ENCODE data around the gene PODXL2.

Gene PODXL2

DNA sequence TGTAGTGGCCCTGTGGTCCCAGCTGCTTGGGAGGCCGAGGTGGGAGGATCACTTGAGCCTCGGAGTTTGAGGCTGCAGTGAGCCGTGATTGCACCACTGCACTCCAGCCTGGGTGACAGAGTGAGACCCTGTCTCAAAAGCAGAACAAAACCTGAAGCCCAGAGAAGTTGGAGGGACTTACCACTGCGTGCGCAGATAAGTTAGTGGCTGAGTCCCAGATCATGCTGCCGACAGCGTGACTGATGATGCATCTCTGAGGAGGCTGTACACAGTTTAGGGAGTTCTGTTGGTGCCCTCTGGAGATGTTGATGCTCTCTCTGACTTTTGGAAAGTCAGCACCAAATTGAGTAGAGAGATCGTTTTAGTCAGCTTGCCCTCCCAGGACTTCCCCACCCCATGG lies 27.9 kb downstream of the PODXL2 start:
- DNase-seq, result no peak

- DNase-seq, result no peak
Measured at GRCh38 chr3:127658234-127658633, 29.2 kb downstream of the PODXL2 start.

DNA sequence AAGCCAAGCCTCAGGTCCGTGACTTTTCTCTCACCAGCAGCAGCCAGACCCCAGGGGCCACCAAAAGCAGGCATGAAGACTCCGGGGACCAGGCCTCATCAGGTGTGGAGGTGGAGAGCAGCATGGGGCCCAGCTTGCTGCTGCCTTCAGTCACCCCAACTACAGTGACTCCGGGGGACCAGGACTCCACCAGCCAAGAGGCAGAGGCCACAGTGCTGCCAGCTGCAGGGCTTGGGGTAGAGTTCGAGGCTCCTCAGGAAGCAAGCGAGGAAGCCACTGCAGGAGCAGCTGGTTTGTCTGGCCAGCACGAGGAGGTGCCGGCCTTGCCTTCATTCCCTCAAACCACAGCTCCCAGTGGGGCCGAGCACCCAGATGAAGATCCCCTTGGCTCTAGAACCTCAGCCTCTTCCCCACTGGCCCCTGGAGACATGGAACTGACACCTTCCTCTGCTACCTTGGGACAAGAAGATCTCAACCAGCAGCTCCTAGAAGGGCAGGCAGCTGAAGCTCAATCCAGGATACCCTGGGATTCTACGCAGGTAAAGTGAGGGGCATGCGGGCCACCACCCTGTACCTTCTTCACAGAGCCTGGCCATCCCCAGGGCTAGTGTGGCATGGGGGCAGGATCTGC lies 31.8 kb downstream of the PODXL2 start:
- DNase-seq, result no peak

- no peak for DNase-seq
Measured at GRCh38 chr3:127661600-127661999, 32.6 kb downstream of the PODXL2 start.

GRCh38 chr3:127662001-127662469 lies 33.0 kb downstream of the PODXL2 start:
- no peak for DNase-seq

DNA sequence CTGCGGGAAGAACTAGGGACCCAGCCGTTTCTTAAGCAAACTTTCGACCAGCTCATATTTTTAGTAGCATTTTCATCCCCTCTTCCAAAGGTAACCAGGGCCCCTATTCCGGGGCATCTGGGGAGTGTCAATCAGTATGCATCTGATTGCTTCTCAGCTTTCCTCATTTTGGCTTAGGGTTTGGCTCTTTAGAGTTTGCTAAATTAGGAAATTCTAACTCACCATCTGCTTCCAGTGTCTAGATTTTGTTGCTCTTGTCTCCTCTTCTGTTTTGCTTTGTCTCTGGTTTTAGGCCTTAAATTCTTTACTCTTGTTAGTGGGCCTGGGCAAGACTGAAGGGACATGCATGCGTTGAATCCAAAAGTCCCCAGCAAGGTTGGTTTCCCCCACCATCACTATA lies 34.2 kb downstream of the PODXL2 start:
- DNase-seq, result no peak

DNA sequence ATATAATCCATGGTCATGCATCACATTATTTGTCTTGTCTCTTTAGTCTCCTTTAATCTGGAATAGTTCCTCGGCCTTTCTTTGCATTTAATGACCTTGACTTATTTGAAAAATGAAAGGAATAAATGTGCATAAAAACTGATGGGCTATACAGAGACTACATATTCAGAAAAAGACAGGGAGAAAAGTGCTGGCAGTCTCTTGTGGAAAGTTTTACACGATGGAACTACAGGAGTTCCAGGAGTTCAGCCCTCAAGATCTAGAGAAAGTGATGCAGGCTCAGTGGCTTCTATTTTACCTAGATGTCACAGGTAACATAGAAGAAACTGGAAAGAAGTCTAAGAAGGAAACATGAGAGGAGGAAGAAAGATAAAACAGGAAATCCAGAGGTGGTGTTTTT lies 36.2 kb downstream of the PODXL2 start:
- no peak for DNase-seq

- no peak for DNase-seq
Measured at GRCh38 chr3:127665586-127665985, 36.6 kb downstream of the PODXL2 start.

- no peak for DNase-seq
Measured at GRCh38 chr3:127666676-127667075, 37.7 kb downstream of the PODXL2 start.

DNA sequence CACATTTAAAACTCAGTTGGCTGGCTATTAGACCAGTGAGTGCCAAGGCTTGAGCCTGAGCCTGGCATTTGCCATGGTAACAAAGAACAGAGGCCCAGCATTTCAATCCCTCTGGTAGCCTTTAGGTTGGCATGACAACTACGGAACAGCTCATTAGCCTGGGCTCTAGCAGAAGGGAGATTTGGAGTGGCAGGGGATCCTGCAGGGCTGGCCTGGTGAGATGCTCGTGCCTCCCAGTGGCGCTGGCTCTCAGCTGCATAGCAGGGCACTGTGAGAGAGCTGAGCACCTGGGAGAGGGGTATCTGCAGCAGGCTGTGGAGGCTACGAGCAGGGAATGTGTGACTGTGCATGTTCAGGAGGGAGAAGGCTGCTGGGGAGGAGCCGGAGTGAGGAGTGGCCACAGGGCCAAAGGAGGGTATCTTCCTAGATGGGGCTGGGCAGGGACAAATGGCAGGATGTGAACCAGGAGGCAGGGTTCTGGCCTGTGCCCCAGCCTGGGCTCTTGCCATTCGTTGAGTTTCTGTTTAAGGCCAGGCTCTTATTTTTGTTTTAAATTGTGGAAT lies 38.2 kb downstream of the PODXL2 start:
- no peak for DNase-seq

GRCh38 chr3:127668906-127669305 lies 39.9 kb downstream of the PODXL2 start:
- DNase-seq, result no peak

GRCh38 chr3:127669541-127670228 lies 40.7 kb downstream of the PODXL2 start:
- DNase-seq, result no peak

- no peak for DNase-seq
Measured at GRCh38 chr3:127670229-127670559, 41.2 kb downstream of the PODXL2 start.

- no peak for DNase-seq
Measured at GRCh38 chr3:127670761-127671522, 42.0 kb downstream of the PODXL2 start.

DNA sequence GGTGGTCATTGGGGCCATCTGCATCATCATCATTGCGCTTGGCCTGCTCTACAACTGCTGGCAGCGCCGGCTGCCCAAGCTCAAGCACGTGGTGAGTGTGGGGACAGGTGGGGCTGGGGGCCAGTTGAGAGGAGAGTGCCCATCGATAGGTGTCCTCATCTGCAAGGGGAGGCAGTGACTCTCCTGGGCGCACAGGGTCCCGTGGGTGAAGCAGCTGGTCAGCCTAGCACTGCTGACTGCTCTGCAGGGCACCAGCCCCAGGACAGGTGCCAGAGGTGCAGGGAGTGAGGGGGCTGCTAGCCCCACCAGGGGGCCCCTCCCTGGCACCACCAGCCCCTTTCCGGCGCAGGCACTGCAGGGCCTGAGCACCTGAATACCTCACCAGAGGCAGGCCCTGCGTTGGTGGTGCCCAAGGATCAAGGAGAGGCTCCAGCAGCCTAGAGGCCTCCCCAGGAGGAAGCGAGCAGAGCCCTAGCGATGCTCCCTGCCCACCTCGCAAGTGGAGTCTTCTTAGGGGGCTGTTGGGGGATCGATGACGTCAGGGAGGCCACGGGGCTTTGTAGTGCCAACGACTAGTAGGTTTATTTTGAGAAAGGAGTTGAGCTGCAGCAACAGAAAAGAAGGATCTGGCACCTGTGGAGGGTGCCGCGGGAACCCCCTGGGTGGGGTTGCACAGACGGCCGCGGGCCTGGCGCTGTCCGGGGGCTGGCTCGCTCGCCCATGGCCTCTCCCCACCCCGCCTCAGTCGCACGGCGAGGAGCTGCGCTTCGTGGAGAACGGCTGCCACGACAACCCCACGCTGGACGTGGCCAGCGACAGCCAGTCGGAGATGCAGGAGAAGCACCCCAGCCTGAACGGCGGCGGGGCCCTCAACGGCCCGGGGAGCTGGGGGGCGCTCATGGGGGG lies 42.8 kb downstream of the PODXL2 start:
- no peak for DNase-seq

GRCh38 chr3:127672429-127673190 lies 43.6 kb downstream of the PODXL2 start, which contains the start of gene ABTB1:
Gene ABTB1 (plus strand): TSS chr3:127672952. CDS start chr3:127673026, 74 bp downstream.
- DNase-seq, result peak; percentile 11

GRCh38 chr3:127673191-127674100 lies 44.5 kb downstream of the PODXL2 start:
- no peak for DNase-seq

GRCh38 chr3:127674101-127674721 lies 45.2 kb downstream of the PODXL2 start:
- DNase-seq, result no peak

DNA sequence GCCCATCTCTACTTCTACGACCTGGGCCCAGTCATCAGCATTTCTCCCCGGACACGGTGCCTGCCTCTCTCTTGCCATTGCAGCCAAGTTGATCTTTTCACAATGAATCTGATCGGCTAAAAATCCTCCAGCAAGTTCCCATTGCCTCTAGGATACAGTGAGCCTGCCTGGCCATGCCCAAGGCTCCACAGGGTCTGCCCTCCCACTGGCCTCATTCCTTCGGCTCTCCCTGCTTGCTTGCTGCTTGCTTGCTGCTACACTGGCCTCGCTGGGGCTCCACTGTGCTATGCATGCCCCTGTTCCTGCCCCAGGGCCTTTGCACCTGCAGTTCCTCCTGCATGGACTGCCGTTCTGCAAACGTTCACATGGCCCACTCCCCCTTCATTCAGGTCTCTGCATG lies 45.8 kb downstream of the PODXL2 start:
- no peak for DNase-seq
